ENCODE measurements around the gene OR5C1.

GRCh38 chr9:122820490-122820845 lies 31.7 kb downstream of the OR5C1 start:
- TF ChIP-seq, protein P1, sequence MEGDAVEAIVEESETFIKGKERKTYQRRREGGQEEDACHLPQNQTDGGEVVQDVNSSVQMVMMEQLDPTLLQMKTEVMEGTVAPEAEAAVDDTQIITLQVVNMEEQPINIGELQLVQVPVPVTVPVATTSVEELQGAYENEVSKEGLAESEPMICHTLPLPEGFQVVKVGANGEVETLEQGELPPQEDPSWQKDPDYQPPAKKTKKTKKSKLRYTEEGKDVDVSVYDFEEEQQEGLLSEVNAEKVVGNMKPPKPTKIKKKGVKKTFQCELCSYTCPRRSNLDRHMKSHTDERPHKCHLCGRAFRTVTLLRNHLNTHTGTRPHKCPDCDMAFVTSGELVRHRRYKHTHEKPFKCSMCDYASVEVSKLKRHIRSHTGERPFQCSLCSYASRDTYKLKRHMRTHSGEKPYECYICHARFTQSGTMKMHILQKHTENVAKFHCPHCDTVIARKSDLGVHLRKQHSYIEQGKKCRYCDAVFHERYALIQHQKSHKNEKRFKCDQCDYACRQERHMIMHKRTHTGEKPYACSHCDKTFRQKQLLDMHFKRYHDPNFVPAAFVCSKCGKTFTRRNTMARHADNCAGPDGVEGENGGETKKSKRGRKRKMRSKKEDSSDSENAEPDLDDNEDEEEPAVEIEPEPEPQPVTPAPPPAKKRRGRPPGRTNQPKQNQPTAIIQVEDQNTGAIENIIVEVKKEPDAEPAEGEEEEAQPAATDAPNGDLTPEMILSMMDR (IDR thresholded peaks at IDR 0.05; ENCODE audit: low read depth, low read length, poor library complexity, severe bottlenecking), result no peak
- no peak for TF ChIP-seq EZH2phosphoT487 (IDR thresholded peaks at IDR 0.05; ENCODE audit: borderline replicate concordance, low read length)

Data from DOHH2 (cell line).